GM23248 (cell line): Measurements from ENCODE around the gene BDH1.

Experiments
- EZH2 ChIP-seq: fragments of 200-600 bp; sonication (generic); IDR thresholded peaks from 2 replicates; pipeline ENCODE4 v1.6.1; 2018; ENCODE audit warnings: antibody characterized with exemption, mild to moderate bottlenecking; ENCODE audit not compliant: insufficient read depth, poor library complexity, severe bottlenecking
- EZH2phosphoT487 ChIP-seq: fragments of 200-600 bp; sonication (generic); IDR thresholded peaks from 2 replicates; pipeline ENCODE4 v1.6.1; 2018; ENCODE audit warnings: antibody characterized with exemption, moderate library complexity, mild to moderate bottlenecking, low read depth; ENCODE audit not compliant: insufficient read depth

DNA sequence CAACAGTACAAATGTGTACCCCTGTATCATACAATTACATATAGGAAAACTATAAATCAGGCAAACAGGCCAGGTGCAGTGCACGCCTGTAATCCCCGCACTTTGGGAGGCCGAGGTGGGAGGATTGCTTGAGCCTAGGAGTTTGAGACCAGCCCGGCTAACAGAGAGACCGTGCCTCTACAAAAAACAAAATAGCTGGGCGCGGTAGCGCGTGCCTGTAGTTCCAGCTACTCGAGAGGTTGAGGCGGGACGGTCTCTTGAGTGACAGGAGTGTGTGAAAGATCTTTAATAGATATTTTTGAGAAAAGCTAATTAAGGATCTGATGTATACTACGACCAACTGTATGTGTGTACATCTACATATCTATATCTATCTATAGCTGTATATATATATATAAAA is 33.8 kb upstream of the BDH1 start:
- TF ChIP-seq EZH2 (no peak), EZH2phosphoT487 (no peak)
